Measurements from ENCODE around the gene CHFR.
"Not testable (repeated sequence)": the region's sequence is repeated elsewhere in the genome, so short reads cannot be mapped to it uniquely, and the experiment has no call there.

Gene CHFR

DNA sequence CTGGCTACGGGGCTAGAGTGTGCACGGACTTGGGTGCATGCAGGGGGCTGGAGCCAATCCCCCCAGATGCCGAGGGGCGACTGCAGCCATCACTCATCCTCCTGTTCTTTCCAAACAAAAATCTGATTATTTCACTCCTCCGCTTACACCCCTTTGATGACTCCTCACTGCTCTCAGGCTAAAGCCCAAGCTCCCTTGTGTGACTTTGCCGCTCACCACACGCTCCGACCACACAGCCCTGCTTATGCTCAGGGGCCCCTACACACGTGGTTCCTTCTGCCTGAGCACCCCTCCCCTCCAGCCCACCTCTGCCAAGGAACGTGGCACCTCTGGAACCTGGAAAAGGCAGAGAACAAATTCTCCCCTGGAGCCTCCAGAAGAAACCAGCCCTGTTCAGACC, 13.7 kb downstream of the CHFR start:
- no peak for DNase-seq

DNA sequence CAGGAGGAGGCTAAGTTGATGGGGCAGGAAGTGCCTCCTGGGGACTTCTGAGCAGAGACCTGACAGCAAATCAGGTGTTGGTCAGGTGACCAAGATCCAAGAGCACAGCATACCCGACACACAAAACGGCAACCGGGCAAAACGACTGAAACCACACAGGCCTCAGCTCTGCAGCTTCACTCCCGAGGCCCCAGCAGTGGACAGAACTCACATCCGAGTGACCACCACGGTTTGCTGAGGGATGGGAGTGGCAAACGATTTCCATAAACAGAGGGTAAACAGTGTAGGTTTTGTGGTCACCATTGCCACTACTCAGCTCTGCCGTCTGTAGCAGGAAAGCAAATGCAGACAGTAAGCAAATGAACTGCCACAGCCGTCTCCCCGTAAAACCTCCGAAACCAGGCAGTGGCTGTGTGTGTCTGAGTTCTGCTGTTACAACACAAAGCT, 14.4 kb downstream of the CHFR start:
- DNase-seq: no peak

DNA sequence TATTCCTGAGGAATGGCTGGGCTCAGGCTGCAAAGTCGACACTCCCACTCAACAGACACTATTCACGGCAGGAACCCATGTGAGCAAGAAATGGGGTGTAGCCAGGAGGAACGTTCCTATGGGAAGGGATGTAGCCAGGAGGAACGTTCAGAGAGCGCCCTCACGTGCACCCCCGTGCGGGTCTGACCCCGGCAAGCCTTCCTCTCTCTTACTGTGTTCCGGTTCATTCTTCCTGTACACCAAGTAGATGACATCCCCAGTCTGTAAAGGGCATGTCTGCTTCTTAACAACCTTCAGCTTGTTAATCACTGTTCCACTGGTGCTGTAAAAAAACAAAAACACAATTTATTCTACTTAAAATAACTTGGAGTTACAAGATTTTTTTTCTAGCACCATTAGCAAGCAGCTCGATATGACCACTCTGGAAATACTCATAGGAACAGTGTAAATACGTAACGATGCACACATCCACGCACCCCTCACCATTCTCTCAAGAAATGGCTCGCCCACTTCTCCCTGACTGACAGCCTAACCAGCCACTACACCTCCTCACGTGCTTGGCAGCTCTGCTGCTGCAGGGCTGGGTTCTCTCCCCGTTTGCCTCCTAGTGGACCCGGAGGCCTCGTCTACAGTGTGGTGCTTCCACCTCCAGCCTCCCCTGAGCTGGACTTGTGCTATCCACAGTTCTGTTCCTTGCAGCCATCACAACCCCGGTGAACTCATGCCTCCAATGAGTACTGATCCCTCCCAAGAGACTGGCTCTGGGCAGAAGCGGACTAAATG, 15.1 kb downstream of the CHFR start:
- no peak for DNase-seq

DNA sequence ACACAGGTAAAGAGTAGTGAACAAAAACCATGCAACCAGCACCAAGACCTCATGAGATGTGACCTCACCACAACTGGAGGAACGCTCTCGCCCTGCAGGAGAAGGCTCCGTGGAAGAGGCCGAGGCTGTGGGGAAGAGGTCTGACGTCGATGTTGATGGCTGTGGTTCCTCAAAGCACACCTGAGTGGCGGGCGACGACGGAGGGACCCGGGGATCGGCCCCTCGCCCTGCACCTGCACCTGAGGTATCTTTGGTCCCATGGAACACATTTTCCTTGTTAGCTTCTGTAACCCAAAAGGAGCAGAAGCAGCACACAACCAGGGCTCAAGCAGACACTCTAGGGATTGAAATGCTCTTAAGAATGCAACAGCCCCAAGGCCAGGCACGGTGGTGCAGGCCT, 17.9 kb downstream of the CHFR start:
- DNase-seq: no peak

DNA sequence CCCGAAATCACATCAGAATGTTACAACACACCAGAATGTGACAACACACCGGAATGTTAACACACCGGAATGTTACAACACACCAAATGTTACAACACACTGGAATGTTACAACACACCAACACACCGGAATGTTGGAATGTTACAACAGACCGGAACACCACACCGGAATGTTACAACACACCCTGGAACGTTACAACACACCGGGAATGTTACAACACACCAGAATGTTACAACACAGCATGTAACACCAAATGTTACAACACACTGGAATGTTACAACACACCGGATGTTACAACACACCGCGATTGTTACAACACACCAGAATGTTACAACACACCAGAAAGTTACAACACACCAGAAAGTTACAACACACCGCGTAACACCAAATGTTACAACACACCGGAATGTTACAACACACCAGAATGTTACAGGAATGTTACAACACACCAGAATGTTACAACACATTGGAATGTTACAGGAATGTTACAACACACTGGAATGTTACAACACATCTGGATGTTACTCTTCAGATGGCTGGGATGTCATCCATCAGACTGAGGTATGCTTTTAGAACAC, 21.1 kb downstream of the CHFR start:
- DNase-seq: no peak

DNA sequence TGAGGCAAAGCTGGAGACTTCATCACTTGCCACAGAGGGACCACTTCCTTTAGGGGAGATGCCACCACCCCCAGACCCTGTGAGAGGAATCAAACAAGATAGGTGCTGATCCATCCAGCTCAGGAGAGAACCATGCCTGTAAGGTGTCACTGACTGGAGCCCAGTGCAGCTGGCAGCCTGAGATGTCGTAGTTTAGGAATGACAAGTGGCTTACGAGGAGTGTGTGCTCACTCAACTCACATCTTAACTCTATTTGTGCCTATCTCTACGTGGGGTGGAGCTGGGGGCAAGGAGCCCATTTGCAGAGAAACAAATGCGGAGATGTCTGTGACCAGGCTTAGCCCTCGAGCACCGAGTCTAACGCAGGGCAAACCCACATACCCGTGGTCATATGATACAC, 25.8 kb downstream of the CHFR start:
- no peak for DNase-seq

DNA sequence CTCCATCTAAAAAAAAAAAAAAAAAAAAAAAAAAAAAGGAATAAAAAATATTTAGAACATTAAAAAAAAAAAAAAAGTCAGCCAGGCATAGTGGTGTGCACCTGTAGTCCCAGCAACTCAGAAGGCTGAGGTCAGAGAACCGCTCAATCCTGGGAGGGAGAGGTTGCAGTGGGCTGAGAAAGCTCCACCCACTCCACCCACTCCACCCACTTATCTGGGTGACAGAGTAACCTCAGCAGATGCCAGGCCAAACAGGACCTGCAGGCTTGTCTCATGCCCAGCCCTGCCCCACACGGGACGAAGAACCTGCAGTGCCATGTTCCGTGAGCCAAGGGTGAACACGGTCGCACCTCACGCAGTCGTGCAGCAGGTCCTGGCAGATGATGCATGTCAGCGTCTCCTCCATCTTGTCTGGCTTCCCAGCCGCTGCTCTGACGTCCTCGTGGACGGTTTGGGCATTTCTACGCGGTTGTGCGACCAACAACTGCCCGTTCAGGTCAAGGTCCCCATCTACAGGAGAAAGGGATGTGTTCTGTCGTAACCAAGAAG, 28.6 kb downstream of the CHFR start:
- no peak for DNase-seq

DNA sequence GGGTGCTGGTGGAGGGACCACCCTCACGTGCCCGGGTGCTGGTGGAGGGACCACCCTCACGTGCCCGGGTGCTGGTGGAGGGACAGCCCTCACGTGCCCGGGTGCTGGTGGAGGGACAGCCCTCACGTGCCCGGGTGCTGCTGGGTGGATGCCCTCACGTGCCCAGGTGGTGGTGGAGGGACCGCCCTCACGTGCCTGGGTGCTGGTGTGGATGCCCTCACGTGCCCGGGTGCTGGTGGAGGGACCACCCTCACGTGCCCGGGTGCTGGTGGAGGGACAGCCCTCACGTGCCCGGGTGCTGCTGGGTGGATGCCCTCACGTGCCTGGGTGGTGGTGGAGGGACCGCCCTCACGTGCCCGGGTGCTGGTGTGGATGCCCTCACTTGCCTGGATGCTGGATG, 30.4 kb downstream of the CHFR start:
- not testable (repeated sequence) for DNase-seq

DNA sequence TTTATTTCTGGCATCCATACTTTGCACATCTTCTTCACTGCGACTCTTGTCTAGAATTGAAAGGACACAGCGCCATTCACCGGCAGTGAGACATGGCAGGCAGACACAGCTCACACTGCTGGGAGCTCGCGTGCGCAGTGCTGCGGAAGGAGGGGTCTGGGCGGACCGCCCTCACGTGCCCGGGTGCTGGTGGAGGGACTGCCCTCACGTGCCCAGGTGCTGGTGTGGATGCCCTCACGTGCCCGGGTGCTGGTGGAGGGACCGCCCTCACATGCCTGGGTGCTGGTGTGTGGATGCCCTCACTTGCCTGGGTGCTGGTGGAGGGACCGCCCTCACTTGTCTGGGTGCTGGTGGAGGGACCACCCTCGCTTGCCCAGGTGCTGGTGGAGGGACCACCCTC, 30.8 kb downstream of the CHFR start:
- no peak for DNase-seq

DNA sequence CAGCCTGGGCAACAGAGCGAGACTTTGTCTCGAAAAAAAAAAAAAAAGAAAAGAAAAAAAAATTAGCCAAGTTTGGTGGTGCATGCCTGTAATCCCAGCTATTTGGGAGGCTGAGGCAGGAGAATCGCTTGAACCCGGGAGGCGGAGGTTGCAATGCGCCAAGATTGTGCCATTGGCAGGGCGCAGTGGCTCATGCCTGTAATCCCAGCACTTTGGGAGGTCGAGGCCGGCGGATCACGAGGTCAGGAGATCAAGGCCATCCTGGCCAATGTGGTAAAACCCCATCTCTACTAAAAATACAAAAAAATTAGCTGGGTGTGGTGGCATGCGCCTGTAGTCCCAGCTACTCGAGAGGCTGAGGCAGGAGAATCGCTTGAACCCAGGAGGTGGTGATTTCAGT, 32.2 kb downstream of the CHFR start:
- DNase-seq: not testable (repeated sequence)

DNA sequence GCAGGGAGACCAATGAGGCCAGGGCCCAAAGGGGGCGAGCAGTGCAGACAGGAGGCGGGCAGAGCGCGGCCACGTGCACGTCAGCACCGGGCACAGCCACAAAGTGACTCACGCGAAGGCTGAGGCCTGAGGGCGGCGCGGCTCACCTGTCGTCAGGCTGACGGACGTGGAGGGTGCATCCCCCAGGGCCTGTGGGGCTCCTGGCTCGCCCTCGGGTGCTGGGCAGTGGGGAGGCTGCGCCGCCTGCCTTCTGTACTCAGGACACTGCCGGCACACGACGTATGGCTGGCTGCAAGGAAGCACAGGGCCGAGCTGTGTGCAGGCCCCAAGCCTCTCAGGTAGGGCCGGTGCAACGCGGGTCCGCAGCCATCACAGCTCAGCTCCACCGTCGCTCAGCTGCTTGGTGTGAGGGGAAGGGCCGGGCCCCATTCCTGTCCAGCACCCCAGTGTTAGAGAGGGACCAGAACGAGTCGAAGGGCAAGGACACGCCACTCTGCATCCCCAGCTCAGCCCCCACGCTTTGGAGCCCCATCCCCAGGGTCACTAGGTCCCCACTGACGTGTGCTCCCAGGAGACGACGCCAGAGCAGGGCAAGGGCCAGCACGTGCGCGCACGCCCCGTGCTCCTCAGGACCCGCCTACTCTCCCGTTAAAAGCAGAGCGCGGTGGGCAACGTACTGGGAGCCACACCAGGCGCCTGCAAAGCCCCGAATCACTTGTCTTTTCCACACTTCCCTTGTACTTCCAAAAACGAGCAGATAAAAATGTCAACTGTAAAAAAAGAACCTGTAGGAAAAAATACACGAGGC, 33.9 kb downstream of the CHFR start:
- DNase-seq: no peak

DNA sequence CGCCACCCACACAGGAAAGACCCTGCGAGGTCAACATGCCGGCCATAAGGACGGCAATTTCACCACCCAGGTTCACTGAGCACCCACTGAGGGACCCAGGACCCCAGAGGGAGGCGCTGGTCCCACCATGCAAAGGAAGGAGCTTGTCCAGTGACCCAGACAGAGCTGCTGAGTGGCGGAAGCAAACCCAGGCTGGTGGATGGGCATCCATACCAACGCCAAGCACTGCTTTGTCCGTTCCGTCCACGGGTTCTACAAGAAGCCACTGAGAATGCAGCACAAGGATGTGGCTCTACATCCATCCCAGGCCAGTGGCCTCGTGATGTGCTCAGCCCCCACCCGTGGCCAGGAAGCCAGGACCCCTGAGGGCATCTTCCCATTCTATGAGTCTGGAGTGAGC, 34.9 kb downstream of the CHFR start:
- no peak for DNase-seq

DNA sequence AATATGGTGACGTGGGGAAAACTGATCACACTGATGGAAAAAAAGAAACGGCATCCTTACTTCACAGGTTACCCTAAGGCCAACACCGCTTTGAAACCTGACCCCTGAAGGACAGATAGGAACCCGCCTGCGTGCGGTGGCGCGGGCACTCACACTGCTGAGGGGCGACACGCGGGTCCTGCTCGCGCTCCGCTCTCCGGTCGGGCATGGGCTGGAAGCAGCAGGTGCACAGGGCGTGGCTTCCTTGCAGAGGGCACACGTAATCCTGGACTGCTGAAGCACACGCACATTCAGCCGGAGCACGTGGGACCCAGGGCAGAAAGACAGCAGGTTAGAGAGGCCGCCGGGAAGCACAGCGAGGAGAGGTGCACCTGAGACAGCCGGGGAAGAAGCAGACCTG, 35.9 kb downstream of the CHFR start:
- DNase-seq: peak in 1 of 2 experiments; percentile 57

DNA sequence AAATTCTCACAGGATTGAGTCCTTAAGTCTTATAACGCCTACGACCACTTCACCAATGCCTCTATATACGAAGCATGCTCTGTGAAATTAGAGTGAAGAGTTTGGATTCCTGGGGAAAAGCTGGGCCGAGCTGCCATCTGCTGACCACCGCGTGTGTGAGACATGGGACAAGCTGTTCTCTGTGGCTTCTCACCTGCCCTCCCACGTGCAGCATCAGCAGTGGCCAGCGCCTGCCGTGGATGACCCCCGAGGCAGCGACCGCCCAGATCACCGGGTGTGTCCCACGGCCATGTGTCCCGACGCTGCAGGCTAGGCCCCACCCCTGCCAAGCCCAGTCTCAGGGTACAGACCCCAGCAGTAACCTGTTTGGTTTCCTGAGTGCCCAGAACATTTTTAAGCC, 37.1 kb downstream of the CHFR start:
- DNase-seq: no peak

DNA sequence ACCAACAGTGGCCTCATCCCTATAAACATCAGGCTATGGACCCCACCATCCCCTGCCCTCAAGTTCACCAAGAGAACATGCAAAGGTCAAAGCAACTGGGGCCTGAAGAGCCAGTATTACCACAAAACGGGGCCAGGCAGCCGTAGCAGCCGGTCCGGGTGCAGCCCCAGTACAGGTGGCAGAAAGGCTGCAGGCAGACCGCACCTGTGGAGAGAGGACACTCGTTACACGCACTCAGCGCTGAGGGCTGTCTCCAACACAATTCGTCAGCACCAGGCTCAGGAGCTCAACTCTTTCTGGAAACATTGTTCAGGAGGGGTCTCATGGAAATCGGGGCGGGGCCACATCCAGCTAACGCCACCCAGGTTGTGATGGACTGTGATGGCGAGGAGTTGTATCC, 38.9 kb downstream of the CHFR start:
- no peak for DNase-seq

DNA sequence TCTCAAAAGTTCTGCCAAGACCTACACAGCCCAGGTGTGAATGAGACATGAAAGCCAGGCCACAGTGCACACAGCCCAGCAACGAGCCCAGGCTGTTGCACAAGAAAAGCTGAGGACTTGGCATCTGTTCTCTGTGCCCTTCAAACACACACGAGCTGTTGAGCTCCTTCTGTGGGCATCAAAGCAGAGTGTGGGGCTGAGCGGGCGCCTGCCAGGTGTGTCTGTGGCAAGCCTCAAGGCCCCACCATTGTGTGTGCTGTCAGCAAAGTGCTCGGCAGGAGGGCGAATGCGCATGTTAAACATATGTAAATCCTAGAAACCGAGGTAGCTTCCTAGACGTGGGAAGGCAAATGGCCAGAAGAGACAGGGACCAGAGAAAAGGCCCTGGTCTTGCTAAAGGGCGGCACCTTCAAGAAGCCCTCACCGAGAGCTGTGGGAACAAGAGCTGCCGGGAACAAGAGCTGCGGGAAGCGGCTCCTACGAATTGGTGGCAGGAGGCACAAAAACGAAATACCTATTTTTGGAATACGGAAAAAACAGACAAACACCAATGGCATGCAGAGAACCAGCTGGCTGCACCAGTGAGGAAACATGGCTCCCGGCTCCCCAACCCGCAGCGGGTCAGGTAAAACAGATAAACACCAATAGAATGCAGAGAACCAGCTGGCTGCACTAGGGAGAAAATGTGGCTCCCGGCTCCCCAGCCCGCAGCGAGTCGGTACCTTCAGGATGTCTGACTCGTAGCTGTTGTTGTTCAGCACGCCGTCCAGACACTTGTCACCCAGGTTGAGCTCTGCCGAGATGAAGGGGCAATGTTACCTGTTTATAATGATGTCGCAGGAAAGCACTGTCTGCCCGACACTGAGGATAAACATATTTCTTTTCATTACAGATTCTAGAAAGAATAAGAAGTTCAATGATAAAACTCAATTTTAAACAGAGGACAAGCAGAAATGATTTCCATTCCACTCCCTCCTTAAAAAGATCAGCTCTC, 39.7 kb downstream of the CHFR start:
- no peak for DNase-seq

DNA sequence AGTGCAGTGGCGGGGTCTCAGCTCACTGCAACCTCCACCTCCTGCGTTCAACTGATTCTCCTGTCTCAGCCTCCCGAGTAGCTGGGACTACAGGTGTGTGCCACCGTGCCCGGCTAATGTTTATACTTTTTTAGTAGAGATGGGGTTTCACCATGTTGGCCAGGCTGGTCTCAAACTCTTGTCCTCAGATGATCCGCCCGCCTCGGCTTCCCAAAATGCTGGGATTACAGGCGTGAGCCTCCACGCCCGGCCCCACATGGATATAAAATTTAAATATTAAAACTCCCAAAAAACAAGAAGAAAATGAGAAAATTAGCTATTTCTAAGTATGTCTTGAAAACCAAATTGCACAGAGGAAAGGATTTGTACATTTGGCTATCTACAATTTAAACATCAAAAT, 42.7 kb downstream of the CHFR start:
- not testable (repeated sequence) for DNase-seq

DNA sequence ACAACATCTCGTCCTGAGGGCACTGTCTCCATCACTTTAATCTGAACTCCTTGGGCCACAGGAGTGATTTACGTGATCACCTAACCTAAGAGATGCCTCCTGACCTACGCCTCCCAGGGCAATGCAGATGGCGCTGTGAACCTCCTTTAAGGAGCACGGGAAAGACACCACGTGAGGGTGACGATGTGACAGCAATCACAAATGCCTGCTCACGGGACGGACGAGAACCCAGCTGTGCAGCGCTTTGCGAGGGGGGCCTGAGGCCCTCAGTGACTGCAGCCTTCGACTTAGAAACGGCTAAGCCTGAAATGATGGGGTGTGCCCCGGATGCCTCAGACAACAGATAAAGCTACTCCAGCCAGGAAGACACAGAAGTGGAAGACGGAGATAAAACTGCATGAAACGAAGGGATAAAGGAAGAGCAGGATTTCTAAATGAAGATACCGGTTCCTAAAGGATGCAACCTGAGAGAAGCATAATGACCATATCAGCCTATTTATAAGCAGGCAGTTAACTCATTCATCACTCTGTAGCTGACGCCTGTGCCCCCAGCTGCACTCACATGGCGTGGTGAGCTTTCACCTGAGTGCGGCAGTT, 44.9 kb downstream of the CHFR start:
- DNase-seq: no peak

DNA sequence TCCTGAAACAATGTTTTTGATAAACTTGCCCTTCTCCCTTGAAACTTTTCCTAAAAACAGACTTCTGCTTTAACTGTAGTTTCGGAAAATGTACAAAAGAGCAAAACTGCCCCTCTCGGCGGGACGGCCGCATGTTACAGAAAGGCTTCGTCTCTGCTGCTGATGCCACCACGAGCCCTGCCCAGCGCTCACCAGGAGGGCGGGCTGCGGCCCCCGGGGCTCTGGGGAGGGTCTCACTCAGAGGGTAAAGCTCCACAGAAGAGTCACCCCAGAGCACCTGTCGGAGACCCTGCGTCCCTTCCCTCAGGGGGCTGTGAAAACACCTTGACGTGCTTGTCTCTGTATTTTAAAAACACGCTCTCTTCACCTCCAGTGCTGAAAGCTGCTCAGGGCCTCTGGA, 46.3 kb downstream of the CHFR start:
- no peak for DNase-seq

DNA sequence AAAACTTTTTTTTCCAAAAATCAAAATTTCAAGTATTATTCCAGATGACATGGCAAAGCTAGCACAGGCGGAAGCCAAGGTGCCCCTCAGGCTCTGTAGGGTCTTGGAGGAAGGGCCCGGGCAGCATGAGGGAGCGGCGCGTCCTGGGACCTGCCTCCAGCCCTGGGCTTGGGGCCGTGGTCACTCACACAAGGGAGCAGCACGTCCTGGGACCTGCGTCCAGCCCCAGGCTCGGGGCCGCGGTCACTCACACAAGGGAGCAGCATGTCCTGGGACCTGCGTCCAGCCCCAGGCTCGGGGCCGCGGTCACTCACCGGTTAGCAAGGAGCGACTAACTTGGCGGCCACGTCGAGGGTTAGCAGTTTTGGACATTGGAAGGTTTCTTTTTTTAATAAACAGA, 46.9 kb downstream of the CHFR start:
- no peak for DNase-seq

DNA sequence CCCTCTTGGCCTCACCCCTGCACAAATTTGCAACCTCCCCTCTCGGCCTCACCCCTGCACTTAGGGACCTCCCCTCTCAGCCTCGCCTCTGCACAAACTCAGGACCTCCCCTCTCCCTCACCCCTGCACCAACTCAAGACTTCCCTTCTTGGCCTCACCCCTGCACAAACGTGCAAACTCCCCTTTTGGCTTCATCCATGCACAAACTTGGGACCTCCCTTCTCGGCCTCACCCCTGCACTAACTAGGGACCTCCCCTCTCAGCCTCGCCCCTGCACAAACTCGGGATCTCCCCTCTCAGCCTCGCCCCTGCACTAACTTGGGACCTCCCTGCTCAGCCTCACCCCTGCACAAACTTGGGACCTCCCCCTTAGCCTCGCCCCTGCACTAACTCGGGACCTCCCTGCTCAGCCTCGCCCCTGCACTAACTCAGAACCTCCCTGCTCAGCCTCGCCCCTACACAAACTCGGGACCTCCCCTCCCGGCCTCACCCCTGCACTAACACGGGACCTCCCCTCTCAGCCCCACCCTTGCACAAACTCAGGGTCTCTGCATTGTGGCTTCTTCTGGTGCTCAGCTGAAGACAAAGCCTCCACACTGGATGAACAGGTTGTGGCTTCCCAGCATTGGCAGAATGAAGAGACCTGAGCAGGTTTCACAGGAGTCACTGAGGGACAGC, 47.7 kb downstream of the CHFR start:
- no peak for DNase-seq
